ENCODE results near the gene DRC7.

- no peak for TF ChIP-seq FOXM1 (IDR thresholded peaks at IDR 0.05; ENCODE audit: borderline replicate concordance)
- TF ChIP-seq TARDBP (IDR thresholded peaks at IDR 0.05): no peak
Observed at GRCh38 chr16:57754354-57755060, 59.9 kb downstream of the DRC7 start.
